HepG2 (cell line): ENCODE results near the gene GGT7. TPM values are rescaled to one million over a fixed set of nuclear protein-coding genes. Genes with fewer than 3 reads are reported as not detected.
A peak's percentile ranks its signal among the peaks of the same experiment; 100 is the strongest.

Source experiments
- GABPB1 ChIP-seq: IDR thresholded peaks from 2 replicates; pipeline ENCODE4 v1.6.1; 2016; ENCODE audit warnings: mild to moderate bottlenecking, missing genetic modification reagents, moderate library complexity, missing compliant biosample characterization
- JUNB ChIP-seq: sonication (generic); formaldehyde crosslinking; IDR thresholded peaks from 2 replicates; pipeline ENCODE4 v1.8.0; 2022; ENCODE audit warnings: missing genetic modification reagents, mild to moderate bottlenecking, borderline replicate concordance
- NFATC3 ChIP-seq: sonication (generic); formaldehyde crosslinking; IDR thresholded peaks from 2 replicates; pipeline ENCODE4 v1.5.1; 2020; ENCODE audit warnings: mild to moderate bottlenecking, missing genetic modification reagents
- PAF1 ChIP-seq: IDR thresholded peaks from 2 replicates; pipeline ENCODE4 v1.6.1; 2016; ENCODE audit warnings: missing genetic modification reagents, missing compliant biosample characterization
- SMC3 ChIP-seq: IDR thresholded peaks from 2 replicates; pipeline ENCODE4 v1.6.1; 2011; ENCODE audit warnings: low read length, improper control_type of control experiment
- ZBTB8A ChIP-seq: sonication (generic); formaldehyde crosslinking; IDR thresholded peaks from 2 replicates; pipeline ENCODE4 v1.4.0; 2020; ENCODE audit warnings: mild to moderate bottlenecking, low read depth, missing genetic modification reagents, borderline replicate concordance
- ZFP1 ChIP-seq: IDR thresholded peaks from 2 replicates; pipeline ENCODE4 v1.6.1; 2016
- ZFP90 ChIP-seq: sonication (generic); formaldehyde crosslinking; IDR thresholded peaks from 2 replicates; pipeline ENCODE4 v1.8.0; 2022; ENCODE audit warnings: missing genetic modification reagents, mild to moderate bottlenecking, inconsistent platforms, borderline replicate concordance
- ZNF383 ChIP-seq: sonication (generic); formaldehyde crosslinking; IDR thresholded peaks from 2 replicates; pipeline ENCODE4 v1.4.0; 2020; ENCODE audit warnings: missing genetic modification reagents, mild to moderate bottlenecking, borderline replicate concordance
- ZNF441 ChIP-seq: sonication (generic); formaldehyde crosslinking; IDR thresholded peaks from 2 replicates; pipeline ENCODE4 v1.7.0; 2021; ENCODE audit warnings: missing genetic modification reagents, borderline replicate concordance
- ZNF468 ChIP-seq: sonication (generic); formaldehyde crosslinking; IDR thresholded peaks from 2 replicates; pipeline ENCODE4 v1.8.0; 2022; ENCODE audit warnings: mild to moderate bottlenecking, moderate library complexity, missing genetic modification reagents
- ZNF616 ChIP-seq: sonication (generic); formaldehyde crosslinking; IDR thresholded peaks from 2 replicates; pipeline ENCODE4 v1.5.0; 2020; ENCODE audit warnings: low read depth, mild to moderate bottlenecking, missing genetic modification reagents
- ZNF790 ChIP-seq: sonication (generic); formaldehyde crosslinking; IDR thresholded peaks from 2 replicates; pipeline ENCODE4 v1.8.0; 2022; ENCODE audit warnings: missing genetic modification reagents, mild to moderate bottlenecking, borderline replicate concordance
- ZNF792 ChIP-seq: IDR thresholded peaks from 2 replicates; pipeline ENCODE4 v1.6.1; 2016
- ZNF816 ChIP-seq: sonication (generic); formaldehyde crosslinking; IDR thresholded peaks from 2 replicates; pipeline ENCODE4 v1.8.0; 2022; ENCODE audit warnings: missing genetic modification reagents, mild to moderate bottlenecking, borderline replicate concordance
- polyA plus RNA-seq, 8 experiments: library from polyadenylated mRNA; depleted of rRNA in 3 of 8; stranded (reverse) in 7 of 8; unstranded in 1 of 8; fragments of >200 nt; fragmentation: Illumina TruSeq in 4 of 8; extraction: Trizol in 4 of 8; gene quantifications; 2 replicates each; pipeline versions ENCODE4 v1.2.1 to v1.2.3, GENCODE V29; 2011 to 2016; ENCODE audit warnings: low read depth in 4 of 8, missing spikeins in 1 of 8, mixed read lengths in 1 of 8; ENCODE audit not compliant: insufficient read depth in 1 of 8
- total RNA-seq, 5 experiments: library from RNA; depleted of rRNA; stranded (reverse); fragments of >200 nt; fragmentation: Illumina TruSeq; extraction: Trizol; gene quantifications; 2 replicates each; pipeline ENCODE4 v1.2.3, GENCODE V29; 2016; ENCODE audit warnings: low read depth in 1 of 5
- TF ChIP-seq, protein P1 (sequence below): sonication (generic); formaldehyde crosslinking; IDR thresholded peaks from 2 replicates; pipeline ENCODE4 v1.5.0; 2020; ENCODE audit warnings: mild to moderate bottlenecking, low read depth, missing genetic modification reagents, borderline replicate concordance
- TF ChIP-seq, protein P2 (sequence below): IDR thresholded peaks from 2 replicates; pipeline ENCODE4 v1.6.1; 2018; ENCODE audit warnings: missing genetic modification reagents
- TF ChIP-seq, protein P3 (sequence below): sonication (generic); formaldehyde crosslinking; IDR thresholded peaks from 2 replicates; pipeline ENCODE4 v1.5.0; 2020; ENCODE audit warnings: missing genetic modification reagents, mild to moderate bottlenecking, borderline replicate concordance
- TF ChIP-seq, protein P4 (sequence below): sonication (generic); formaldehyde crosslinking; IDR thresholded peaks from 2 replicates; pipeline ENCODE4 v1.5.0; 2020; ENCODE audit warnings: missing genetic modification reagents
- TF ChIP-seq, protein P5 (sequence below): sonication (generic); formaldehyde crosslinking; IDR thresholded peaks from 2 replicates; pipeline ENCODE4 v1.5.1; 2020; ENCODE audit warnings: missing genetic modification reagents, mild to moderate bottlenecking, borderline replicate concordance
- TF ChIP-seq, protein P6 (sequence below): sonication (generic); formaldehyde crosslinking; IDR thresholded peaks from 2 replicates; pipeline ENCODE4 v1.9.0; 2021; ENCODE audit warnings: missing genetic modification reagents, mild to moderate bottlenecking, borderline replicate concordance

Gene GGT7
- total and polyA plus RNA-seq, 2 of the 13 experiments (the other 11 are each of a cell fraction or from before 2014, with no cell fraction given): 6.6 to 23.0 TPM

DNA sequence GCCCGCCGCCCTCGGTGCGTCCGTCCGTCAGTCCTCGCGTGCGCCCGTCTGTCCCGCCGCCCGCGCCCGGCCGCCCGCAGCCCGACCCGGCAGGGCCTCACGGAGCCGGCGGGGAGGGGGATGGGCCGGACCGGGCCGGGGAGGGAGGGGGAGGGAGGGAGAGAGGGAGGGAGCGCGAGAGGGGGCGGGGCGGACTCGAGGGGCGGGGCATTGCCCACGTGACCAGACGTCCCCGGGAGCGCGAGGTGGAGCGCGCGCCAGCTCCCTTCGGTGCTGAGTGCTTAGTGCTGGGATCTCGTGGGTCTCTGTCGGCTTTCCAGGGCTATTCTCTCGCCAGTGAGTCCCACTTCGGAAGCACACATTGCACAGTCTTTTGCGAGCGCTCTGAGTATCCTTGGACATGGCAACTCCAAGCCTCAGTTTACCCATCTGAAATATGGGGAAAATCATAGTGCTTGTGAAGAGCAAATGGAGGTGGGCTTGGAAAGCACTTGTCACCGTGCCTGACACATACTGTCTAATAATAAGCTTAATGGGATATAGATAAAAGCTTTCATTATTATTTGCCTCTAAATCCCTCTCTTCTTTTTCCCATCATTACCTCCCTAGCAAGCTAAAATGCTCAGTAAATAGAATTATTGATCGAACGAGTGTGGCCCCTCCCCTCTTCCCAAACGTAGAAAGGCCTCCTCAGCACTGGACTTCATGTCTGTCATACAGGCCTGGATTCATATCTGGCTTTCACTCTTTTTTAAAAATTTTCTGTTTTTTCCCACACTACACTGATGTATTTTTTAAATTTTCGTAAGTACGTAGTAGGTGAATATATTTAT is 46.9 kb downstream of the GGT7 start, which contains the start of gene NCOA6 (continued):
- TF ChIP-seq, protein P1, sequence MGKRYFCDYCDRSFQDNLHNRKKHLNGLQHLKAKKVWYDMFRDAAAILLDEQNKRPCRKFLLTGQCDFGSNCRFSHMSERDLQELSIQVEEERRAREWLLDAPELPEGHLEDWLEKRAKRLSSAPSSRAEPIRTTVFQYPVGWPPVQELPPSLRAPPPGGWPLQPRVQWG (CRISPR knock-in tag): 0 out of 2 replicates have a peak, but pooled peaks have one; percentile 10
- TF ChIP-seq ZNF792: peak; percentile 89; the same call in 1 of the 2 replicates
- TF ChIP-seq ZFP90 (CRISPR knock-in tag): no peak; the same call in 1 of the 2 replicates
- no peak for TF ChIP-seq ZBTB8A (CRISPR knock-in tag)
- TF ChIP-seq ZNF441 (CRISPR knock-in tag): 0 out of 2 replicates have a peak, but pooled peaks have one; percentile 24
- no peak for TF ChIP-seq SMC3
- 0 out of 2 replicates have a peak, but pooled peaks have one; percentile 49 for TF ChIP-seq ZNF790 (CRISPR knock-in tag)
- peak; percentile 89; the same call in 1 of the 2 replicates for TF ChIP-seq ZNF816 (CRISPR knock-in tag)
- TF ChIP-seq ZNF383 (CRISPR knock-in tag): no peak
- no peak for TF ChIP-seq NFATC3 (CRISPR knock-in tag)
- no peak for TF ChIP-seq PAF1 (CRISPR knock-in tag)
- TF ChIP-seq, protein P2, sequence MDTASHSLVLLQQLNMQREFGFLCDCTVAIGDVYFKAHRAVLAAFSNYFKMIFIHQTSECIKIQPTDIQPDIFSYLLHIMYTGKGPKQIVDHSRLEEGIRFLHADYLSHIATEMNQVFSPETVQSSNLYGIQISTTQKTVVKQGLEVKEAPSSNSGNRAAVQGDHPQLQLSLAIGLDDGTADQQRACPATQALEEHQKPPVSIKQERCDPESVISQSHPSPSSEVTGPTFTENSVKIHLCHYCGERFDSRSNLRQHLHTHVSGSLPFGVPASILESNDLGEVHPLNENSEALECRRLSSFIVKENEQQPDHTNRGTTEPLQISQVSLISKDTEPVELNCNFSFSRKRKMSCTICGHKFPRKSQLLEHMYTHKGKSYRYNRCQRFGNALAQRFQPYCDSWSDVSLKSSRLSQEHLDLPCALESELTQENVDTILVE (CRISPR knock-in tag): no peak
- TF ChIP-seq, protein P3, sequence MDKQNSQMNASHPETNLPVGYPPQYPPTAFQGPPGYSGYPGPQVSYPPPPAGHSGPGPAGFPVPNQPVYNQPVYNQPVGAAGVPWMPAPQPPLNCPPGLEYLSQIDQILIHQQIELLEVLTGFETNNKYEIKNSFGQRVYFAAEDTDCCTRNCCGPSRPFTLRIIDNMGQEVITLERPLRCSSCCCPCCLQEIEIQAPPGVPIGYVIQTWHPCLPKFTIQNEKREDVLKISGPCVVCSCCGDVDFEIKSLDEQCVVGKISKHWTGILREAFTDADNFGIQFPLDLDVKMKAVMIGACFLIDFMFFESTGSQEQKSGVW (CRISPR knock-in tag): no peak
- no peak; the same call in 1 of the 2 replicates for TF ChIP-seq ZNF616
- TF ChIP-seq ZFP1: 0 out of 2 replicates have a peak, but pooled peaks have one; percentile 45
- TF ChIP-seq GABPB1 (CRISPR knock-in tag): no peak; the same call in 1 of the 2 replicates
- TF ChIP-seq ZNF468 (CRISPR knock-in tag): no peak
- TF ChIP-seq, protein P4, sequence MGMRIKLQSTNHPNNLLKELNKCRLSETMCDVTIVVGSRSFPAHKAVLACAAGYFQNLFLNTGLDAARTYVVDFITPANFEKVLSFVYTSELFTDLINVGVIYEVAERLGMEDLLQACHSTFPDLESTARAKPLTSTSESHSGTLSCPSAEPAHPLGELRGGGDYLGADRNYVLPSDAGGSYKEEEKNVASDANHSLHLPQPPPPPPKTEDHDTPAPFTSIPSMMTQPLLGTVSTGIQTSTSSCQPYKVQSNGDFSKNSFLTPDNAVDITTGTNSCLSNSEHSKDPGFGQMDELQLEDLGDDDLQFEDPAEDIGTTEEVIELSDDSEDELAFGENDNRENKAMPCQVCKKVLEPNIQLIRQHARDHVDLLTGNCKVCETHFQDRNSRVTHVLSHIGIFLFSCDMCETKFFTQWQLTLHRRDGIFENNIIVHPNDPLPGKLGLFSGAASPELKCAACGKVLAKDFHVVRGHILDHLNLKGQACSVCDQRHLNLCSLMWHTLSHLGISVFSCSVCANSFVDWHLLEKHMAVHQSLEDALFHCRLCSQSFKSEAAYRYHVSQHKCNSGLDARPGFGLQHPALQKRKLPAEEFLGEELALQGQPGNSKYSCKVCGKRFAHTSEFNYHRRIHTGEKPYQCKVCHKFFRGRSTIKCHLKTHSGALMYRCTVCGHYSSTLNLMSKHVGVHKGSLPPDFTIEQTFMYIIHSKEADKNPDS (CRISPR knock-in tag): no peak
- TF ChIP-seq, protein P5, sequence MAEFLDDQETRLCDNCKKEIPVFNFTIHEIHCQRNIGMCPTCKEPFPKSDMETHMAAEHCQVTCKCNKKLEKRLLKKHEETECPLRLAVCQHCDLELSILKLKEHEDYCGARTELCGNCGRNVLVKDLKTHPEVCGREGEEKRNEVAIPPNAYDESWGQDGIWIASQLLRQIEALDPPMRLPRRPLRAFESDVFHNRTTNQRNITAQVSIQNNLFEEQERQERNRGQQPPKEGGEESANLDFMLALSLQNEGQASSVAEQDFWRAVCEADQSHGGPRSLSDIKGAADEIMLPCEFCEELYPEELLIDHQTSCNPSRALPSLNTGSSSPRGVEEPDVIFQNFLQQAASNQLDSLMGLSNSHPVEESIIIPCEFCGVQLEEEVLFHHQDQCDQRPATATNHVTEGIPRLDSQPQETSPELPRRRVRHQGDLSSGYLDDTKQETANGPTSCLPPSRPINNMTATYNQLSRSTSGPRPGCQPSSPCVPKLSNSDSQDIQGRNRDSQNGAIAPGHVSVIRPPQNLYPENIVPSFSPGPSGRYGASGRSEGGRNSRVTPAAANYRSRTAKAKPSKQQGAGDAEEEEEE (CRISPR knock-in tag): no peak
- no peak for TF ChIP-seq JUNB (CRISPR knock-in tag)
- TF ChIP-seq, protein P6, sequence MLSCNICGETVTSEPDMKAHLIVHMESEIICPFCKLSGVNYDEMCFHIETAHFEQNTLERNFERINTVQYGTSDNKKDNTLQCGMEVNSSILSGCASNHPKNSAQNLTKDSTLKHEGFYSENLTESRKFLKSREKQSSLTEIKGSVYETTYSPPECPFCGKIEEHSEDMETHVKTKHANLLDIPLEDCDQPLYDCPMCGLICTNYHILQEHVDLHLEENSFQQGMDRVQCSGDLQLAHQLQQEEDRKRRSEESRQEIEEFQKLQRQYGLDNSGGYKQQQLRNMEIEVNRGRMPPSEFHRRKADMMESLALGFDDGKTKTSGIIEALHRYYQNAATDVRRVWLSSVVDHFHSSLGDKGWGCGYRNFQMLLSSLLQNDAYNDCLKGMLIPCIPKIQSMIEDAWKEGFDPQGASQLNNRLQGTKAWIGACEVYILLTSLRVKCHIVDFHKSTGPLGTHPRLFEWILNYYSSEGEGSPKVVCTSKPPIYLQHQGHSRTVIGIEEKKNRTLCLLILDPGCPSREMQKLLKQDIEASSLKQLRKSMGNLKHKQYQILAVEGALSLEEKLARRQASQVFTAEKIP (CRISPR knock-in tag): no peak
